ENCODE results near the gene LPCAT3. TPM values are rescaled to one million over a fixed set of nuclear protein-coding genes. Genes with fewer than 3 reads are reported as not detected.

The LPCAT3 gene
- total and polyA plus RNA-seq, 2 of the 13 experiments (the other 11 are each of a cell fraction or from before 2014, with no cell fraction given): 44.5 to 64.3 TPM

DNA sequence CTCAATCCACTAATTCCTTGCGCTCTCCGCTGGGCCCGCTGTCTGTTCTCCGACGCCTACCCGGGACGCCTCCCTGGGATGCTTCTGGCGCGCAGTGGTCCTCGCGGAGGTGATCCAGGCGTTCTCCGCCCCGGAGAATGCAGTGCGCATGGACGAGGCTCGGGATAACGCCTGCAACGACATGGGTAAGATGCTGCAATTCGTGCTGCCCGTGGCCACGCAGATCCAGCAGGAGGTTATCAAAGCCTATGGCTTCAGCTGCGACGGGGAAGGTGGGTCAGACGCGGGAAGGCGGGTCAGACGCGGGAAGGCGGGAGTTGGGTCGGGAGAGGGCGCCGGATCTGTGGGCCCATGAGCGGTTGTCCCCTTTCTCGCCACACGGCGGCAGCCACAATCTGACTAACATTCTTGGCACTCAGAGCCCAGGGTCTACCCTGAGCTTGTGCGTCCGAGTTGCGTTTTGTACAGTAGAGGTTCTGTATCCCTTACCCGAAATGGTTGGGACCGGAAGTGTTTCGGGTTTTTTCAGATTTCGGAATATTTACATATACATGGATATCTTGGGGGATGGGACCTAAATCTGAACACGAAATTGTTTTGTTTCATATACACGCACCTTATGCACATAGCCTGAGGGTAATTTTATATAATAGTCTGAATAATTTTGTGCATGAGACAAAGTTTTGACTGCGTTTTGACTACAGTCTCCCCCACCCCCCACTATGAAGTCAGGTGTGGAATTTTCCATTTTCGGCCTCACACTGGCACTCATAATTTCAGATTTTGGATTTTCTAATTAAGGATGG, 73.7 kb downstream of the LPCAT3 start (continued):
- TF ChIP-seq ZBTB40 (IDR thresholded peaks at IDR 0.05) (no peak), ZBTB40 (CRISPR knock-in tag; IDR thresholded peaks at IDR 0.05) (no peak), ZFX (CRISPR knock-in tag; IDR thresholded peaks at IDR 0.05; ENCODE audit: low read depth) (peak; percentile 73), BCL3 (CRISPR knock-in tag; IDR thresholded peaks at IDR 0.05) (peak; percentile 88), ZNF512B (CRISPR knock-in tag; IDR thresholded peaks at IDR 0.05; ENCODE audit: borderline replicate concordance) (0 out of 2 replicates have a peak, but pooled peaks have one; percentile 63), ZNF678 (CRISPR knock-in tag; IDR thresholded peaks at IDR 0.05) (no peak), FOXA3 (CRISPR knock-in tag; IDR thresholded peaks at IDR 0.05) (0 out of 2 replicates have a peak, but pooled peaks have one; percentile 11)

All from HepG2 (cell line).